HFFc6 (cell line): Measurements from ENCODE around the gene HECTD4. TPM values are rescaled to one million over a fixed set of nuclear protein-coding genes. Genes with fewer than 3 reads are reported as not detected.

Source experiments
- DNase-seq: peaks from one replicate; pipeline ENCODE4 v3.0.0-alpha.2; 2018
- H3K27ac Mint-ChIP-seq: 2 replicates; pipeline ENCODE4 v1.8.0; 2020; ENCODE audit warnings: mild to moderate bottlenecking, mixed read lengths
- H3K27me3 Mint-ChIP-seq: 2 replicates; pipeline ENCODE4 v1.8.0; 2021; ENCODE audit warnings: mild to moderate bottlenecking, moderate library complexity, mixed read lengths; ENCODE audit not compliant: insufficient read depth
- H3K36me3 Mint-ChIP-seq: 2 replicates; pipeline ENCODE4 v1.8.0; 2021; ENCODE audit warnings: low read depth, mixed read lengths
- H3K4me1 Mint-ChIP-seq: 2 replicates; pipeline ENCODE4 v1.8.0; 2020; ENCODE audit warnings: low read depth, mixed read lengths
- H3K4me3 Mint-ChIP-seq: 2 replicates; pipeline ENCODE4 v1.8.0; 2020; ENCODE audit warnings: mild to moderate bottlenecking, moderate library complexity, mixed read lengths
- H3K9me3 Mint-ChIP-seq: 2 replicates; pipeline ENCODE4 v1.8.0; 2020; ENCODE audit warnings: mild to moderate bottlenecking, mixed read lengths
- CTCF ChIP-seq: fragments of 200-600 bp; sonication (generic); IDR thresholded peaks from 2 replicates; pipeline ENCODE4 v1.5.0; 2021; ENCODE audit warnings: antibody characterized with exemption, mild to moderate bottlenecking
- total RNA-seq, 6 experiments: library from RNA; stranded (reverse); fragmentation: NEBNext Ultra II Directional; extraction: Animal tissue kit (Norgen Biotek cat#: 25700); gene quantifications; 2 replicates in 1 of 6; 3 replicates in 5 of 6; pipeline ENCODE4 v1.2.3, GENCODE V29; 2021

HECTD4 gene
- total RNA-seq, 6 experiments from 2014 or later, result 15.7 to 22.5 (median 18.5) TPM

- peaks cover 10% of the 10 kb centered on the region for H3K36me3 Mint-ChIP-seq
- peak; percentile 82 for TF ChIP-seq CTCF
- no peaks in the 10 kb centered on the region for H3K9me3 Mint-ChIP-seq
- H3K4me1 Mint-ChIP-seq, result no peaks in the 10 kb centered on the region
- no peak overlapping the region for H3K27ac Mint-ChIP-seq
- H3K27me3 Mint-ChIP-seq, result peaks cover 3% of the 10 kb centered on the region; the same call in 1 of the 2 replicates
- H3K4me3 Mint-ChIP-seq, result no peak overlapping the region
- DNase-seq, result peak; percentile 23
Observed at GRCh38 chr12:112198120-112198733, 184.0 kb downstream of the HECTD4 start.

DNA sequence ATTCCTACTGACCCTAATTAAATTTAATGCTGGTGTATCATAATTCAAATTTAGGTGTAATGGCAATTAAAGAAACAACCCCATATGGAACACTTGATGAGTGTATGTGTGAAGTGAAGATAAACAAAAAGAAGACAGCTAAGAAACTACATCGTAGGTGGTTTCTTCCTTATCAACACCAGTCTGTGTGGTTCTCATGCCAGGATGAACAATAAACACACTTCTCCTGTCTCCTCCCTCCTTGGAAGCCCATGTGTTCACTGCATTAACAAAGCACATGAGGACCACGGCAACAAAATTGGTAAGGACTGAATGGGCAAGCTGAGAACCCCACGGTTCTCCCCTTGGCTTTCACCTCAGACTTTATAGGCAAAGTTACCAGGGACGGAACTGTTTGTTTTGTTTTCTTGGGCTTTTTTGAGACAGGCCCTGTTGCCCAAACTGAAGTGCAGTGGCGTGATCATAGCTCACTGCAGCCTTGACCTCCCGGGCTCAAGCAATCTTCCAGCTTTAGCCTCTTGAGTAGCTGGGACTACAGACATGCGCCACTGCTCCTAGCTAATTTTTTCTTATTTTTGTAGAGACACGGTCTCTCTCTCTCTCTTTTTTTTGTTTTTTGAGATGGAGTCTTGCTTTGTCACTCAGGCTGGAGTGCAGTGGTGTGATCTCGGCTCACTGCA lies 185.9 kb downstream of the HECTD4 start:
- H3K4me1 Mint-ChIP-seq, result no peaks in the 10 kb centered on the region
- H3K36me3 Mint-ChIP-seq, result peaks cover 16% of the 10 kb centered on the region

GRCh38 chr12:112194601-112195247 lies 187.5 kb downstream of the HECTD4 start:
- H3K9me3 Mint-ChIP-seq, result no peaks in the 10 kb centered on the region
- H3K27ac Mint-ChIP-seq, result no peak overlapping the region
- H3K27me3 Mint-ChIP-seq, result peaks cover 3% of the 10 kb centered on the region; the same call in 1 of the 2 replicates
- DNase-seq, result no peak
- H3K4me1 Mint-ChIP-seq, result no peaks in the 10 kb centered on the region
- H3K4me3 Mint-ChIP-seq, result no peak overlapping the region
- H3K36me3 Mint-ChIP-seq, result peaks cover 13% of the 10 kb centered on the region
- TF ChIP-seq CTCF, result no peak

More for the DNA sequence above, 185.9 kb downstream of the HECTD4 start:
- TF ChIP-seq CTCF, result no peak
- Mint-ChIP-seq H3K9me3 (no peaks in the 10 kb centered on the region), H3K27ac (no peak overlapping the region), H3K27me3 (peaks cover 3% of the 10 kb centered on the region; the same call in 1 of the 2 replicates), H3K4me3 (no peak overlapping the region)
- no peak for DNase-seq

DNA sequence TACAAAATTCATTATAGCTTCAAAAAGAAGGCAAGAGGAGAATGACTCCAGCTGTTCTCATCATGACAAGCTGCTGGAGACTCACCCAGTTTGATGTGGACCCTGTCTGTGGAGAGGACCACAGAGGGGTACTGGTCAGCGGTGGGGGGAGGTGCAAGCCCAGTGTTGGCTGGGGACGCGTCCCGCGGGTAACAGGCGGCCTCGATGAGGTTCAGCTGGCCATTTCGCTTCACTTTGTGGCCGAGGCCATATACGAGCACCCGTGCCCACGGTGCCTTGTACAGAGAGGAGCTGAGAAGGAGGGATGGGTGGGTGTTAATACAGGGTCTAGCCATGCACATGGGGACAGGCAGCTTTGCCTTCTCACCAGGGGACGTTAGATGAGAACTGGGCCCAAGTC lies 189.8 kb downstream of the HECTD4 start:
- no peak for DNase-seq
- Mint-ChIP-seq H3K9me3 (no peaks in the 10 kb centered on the region), H3K4me1 (no peaks in the 10 kb centered on the region), H3K27ac (no peak overlapping the region), H3K27me3 (peaks cover 3% of the 10 kb centered on the region; the same call in 1 of the 2 replicates), H3K36me3 (peaks cover 7% of the 10 kb centered on the region; the same call in 1 of the 2 replicates), H3K4me3 (no peak overlapping the region)
- no peak for TF ChIP-seq CTCF

DNA sequence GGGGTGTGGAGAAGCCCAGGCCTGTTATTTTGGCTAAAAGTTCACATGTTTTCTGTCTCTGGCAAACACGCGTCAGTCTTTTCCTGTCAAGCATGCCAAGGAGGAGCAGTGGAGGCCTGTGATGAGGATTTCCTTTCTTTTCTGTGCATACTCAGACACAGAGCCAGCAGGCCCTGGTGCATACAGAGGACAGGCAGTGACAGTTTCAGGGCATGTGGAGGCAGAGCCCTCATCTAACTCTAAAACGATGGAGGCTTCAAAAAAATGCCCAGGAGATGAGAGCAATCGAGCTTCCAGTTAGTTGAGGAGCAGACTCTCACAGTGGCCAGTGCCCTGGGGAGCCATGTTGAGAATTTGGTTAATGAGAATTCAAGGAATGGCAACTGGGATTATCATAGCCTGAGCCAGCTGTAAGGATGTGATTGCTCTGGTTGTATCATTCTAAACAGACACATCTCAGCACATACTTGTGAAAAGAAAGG lies 190.3 kb downstream of the HECTD4 start:
- H3K27me3 Mint-ChIP-seq, result peaks cover 3% of the 10 kb centered on the region; the same call in 1 of the 2 replicates
- no peaks in the 10 kb centered on the region for H3K9me3 Mint-ChIP-seq
- no peaks in the 10 kb centered on the region for H3K4me1 Mint-ChIP-seq
- no peak overlapping the region for H3K4me3 Mint-ChIP-seq
- no peak for TF ChIP-seq CTCF
- H3K27ac Mint-ChIP-seq, result peak overlapping the region; percentile 10; the same call in 1 of the 2 replicates
- DNase-seq, result no peak
- peaks cover 7% of the 10 kb centered on the region; the same call in 1 of the 2 replicates for H3K36me3 Mint-ChIP-seq
